GM21360 (cell line): ENCODE measurements around the gene CEP68.
"Not testable (repeated sequence)": the region's sequence is repeated elsewhere in the genome, so short reads cannot be mapped to it uniquely, and the experiment has no call there.

Source experiments
- ATAC-seq: cut with Tn5 transposase; IDR thresholded peaks from one replicate; pipeline ENCODE4 v1.9.1; 2021; ENCODE audit warnings: mild to moderate bottlenecking, moderate library complexity; ENCODE audit not compliant: unreplicated experiment

Gene CEP68

GRCh38 chr2:65079017-65079416 lies 22.8 kb downstream of the CEP68 start:
- ATAC-seq: no peak

DNA sequence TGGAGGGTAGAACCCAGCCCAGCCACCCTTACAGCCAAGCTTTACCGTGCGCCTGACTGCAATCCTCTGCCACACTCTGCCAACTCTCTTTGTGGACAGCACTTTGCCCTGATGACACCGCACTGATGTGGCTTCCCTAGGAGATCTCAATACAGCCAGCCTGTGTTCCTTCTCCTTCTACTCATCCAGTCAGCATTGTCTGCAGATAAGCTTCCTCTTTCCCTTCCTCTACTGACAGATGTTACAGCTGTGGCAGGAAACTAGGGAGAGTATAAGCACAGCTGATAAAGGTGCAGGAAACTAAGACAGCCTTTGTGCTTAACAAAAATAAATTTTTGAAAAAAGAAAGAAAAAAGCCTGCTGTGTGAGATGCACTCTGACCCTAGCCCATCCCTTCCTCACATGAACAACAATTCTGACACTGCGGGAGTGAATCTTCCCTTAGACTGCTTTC lies 25.0 kb downstream of the CEP68 start:
- no peak for ATAC-seq

GRCh38 chr2:65085148-65085547 lies 28.9 kb downstream of the CEP68 start:
- ATAC-seq: no peak

- no peak for ATAC-seq
Observed at GRCh38 chr2:65092791-65093190, 36.6 kb downstream of the CEP68 start.

GRCh38 chr2:65093211-65093610 lies 37.0 kb downstream of the CEP68 start:
- no peak for ATAC-seq

- ATAC-seq: no peak
Observed at GRCh38 chr2:65096948-65097347, 40.7 kb downstream of the CEP68 start.

DNA sequence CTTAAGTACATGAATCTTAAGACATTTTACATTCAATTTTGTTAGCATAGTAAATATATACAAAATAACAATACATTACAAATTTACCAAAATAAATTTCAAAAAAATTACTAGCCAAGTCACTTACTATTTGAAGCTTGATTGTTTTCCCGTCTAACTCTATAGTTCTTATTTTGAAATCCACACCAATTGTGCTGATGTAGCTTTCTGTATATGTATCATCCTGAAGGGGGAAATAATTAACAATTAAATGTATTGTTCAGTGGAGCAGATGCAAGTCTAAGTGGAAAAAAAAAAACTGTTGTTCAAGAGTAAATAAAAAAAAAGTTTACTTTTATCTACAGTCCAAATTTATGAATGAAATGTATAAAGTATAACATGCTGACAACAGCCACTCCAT lies 41.6 kb downstream of the CEP68 start:
- no peak for ATAC-seq

GRCh38 chr2:65098741-65099140 lies 42.5 kb downstream of the CEP68 start:
- ATAC-seq: no peak

GRCh38 chr2:65101071-65101470 lies 44.9 kb downstream of the CEP68 start:
- ATAC-seq: no peak

GRCh38 chr2:65103013-65103715 lies 46.9 kb downstream of the CEP68 start:
- no peak for ATAC-seq

GRCh38 chr2:65107530-65107929 lies 51.3 kb downstream of the CEP68 start:
- no peak for ATAC-seq

DNA sequence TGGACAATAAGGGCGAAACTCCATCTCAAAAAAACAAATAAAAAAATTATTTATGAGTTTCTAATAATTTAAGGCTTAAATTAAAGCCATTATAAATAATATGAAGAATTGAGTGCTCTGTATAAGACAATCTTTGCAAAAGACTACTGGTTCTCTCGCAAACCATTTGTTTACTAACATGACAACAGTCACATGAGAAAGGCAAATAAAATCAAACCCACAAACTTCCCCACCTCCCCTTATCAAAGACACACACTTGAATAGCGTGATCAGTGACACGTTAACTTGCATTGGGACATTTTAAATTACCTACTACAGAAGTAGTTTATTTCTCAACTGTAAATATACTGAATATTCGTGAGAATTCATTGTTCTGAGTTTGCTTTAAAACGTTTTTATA lies 52.6 kb downstream of the CEP68 start:
- ATAC-seq: no peak

- ATAC-seq: no peak
Observed at GRCh38 chr2:65112633-65113032, 56.4 kb downstream of the CEP68 start.

DNA sequence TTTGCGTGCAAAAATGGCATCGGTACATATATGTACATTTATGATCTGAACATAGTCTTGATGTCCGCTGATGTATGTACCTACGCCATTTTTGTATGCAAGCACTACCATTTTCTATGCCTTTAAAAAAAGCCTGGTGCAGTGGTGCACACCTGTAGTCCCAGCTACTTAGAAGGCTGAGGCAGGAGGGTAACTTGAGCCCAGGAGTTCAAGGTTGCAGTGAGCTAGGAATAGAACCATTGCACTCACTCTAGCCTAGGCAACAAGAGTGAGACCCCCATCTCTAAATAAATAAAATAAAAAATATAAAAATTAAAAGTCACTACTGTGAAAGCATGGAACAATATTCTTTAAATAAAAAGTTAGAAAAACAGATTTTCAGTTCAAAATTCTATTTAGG lies 57.0 kb downstream of the CEP68 start:
- ATAC-seq: no peak

DNA sequence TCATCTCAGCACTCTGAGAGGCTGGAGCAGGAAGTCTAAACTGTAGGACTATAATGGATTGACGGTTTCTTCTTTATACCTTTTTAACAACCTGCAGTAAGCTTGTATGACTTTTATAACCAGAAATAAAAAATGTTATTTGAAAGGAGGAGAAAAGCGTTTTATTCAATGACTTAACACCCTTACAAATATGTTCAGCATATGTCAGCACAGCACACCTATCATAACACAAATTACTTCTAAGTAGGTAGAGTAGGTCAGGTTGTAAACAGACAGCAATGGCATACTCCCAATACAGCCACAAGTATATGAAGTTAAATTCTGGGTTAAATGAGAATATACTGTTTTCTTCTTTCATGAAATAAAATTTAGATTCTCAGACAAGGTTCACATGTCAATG lies 57.6 kb downstream of the CEP68 start:
- ATAC-seq: no peak

- ATAC-seq: no peak
Observed at GRCh38 chr2:65114921-65115320, 58.7 kb downstream of the CEP68 start.

GRCh38 chr2:65116645-65117044 lies 60.4 kb downstream of the CEP68 start:
- ATAC-seq: no peak

- ATAC-seq: no peak
Observed at GRCh38 chr2:65120990-65121693, 64.9 kb downstream of the CEP68 start.

DNA sequence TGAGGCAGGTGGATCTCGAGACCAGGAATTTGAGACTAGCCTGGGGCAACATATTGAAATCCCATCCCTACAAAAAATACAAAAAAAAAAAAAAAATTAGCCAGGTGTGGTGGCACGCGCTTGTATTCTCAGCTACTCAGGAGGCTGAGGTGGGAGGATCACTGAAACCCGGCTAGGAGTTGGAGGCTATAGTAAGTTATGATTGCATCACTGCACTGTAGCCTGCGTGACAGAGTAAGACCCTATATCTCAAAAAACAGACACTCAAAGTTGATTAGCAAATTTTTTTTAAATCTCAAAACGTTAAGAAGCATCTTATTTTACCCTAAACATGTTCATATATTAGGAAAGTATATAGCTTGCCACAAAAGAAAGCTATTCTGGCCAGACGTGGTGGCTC lies 66.1 kb downstream of the CEP68 start:
- ATAC-seq: no peak

DNA sequence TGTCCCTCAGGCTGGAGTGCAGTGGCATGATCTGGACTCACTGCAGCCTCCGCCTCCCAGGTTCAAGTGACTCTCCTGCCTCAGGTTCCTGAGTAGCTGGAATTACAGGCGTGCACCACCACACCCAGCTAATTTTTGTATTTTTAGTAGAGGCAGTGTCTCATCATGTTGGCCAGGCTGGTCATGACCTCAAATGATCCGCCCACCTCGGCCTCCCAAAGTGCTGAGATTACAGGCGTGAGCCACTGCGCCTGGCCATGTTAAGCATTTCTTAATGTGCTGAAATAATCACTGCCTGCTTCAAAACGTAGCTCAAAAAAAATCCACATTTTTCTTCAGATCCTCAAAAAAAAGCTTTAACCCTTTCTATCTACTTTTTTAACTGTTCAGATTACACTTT lies 69.2 kb downstream of the CEP68 start:
- ATAC-seq: not testable (repeated sequence)

DNA sequence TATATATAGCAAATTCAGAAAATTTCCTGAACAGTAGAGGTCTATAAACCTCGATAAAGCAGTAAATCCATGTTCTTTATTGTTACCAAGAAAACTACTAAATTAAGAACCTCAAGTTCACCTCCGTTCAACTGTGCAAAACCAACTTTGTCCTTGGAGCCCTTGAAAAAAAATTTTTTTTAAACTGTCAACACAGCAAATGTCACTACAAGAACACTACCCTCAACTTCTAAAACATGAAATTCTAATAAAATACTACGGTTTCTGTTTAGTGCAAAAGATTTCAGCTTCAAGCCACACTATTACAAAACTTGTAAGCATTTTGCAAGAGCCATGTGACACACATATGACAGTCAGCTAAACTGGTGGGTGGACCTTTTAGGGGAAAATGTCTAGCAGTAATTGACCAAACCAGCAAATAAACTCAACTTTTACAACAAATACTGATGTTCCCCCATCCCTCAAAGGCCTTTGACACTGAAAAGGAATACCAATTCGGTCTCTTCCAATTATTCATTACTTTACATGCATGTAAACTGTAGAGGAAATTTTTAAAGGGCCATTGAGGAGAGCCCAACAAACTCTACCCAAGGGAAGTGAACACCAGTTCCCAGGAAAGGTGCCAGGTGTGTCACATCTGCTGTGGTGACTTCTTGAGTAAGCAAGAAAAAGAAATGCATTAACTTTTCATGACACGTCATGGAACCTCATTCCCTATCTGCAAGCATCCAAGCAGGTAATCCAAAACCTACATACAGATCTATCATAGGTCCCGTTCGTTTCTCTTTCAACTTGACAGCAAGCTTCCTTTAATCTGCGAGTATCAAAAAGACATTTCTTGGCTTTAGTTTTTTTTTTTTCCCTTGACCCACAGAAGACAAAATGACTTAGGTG lies 72.3 kb downstream of the CEP68 start:
- no peak for ATAC-seq
